T-helper 1 cell (primary cell): ENCODE measurements around the gene LINGO1.

Experiments used
- DNase-seq, 5 donors: peaks; one replicate each; pipeline ENCODE4 v3.0.0-alpha.2; 2012 to 2020

LINGO1 gene

DNA sequence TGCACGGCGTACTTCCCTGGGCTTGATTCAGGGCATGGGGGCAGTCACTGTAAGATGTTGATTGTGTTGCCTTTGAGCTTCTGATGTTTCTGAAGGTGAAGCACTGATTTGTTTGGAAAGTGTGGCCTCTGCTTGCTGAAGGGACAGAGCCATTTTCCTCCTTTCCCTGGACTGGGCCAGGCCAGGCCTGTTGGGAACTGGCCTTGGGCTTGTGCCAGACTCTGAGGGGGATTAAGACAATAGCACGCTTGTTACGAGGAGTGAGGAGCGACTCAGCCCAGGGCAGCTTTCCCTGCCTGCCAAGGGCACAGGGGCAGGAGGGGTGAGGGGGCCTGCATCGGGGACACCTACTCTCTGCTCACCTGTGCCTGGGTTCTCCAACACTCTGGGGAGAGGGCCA lies 42.9 kb downstream of the LINGO1 start:
- DNase-seq = no peak

DNA sequence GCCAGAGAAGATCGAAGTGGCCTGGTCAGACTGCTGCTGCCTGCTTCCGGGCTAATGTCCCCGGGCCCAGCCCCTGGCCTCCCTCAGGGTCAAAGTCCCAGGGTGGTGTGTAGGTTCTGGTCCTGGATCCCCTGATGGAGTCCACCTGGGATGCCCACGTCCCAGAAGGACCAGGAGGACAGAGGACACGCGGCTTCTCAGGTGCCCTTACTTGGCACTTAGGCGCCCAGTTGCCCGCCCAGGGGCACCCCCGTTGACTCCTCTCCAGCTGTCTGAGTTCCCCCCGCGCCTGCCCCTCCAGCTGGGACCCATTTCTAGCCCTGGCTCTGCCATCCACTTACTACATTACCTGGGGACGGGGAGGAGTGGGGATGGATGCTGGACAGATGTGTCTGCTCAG lies 44.6 kb downstream of the LINGO1 start:
- DNase-seq = no peak

DNA sequence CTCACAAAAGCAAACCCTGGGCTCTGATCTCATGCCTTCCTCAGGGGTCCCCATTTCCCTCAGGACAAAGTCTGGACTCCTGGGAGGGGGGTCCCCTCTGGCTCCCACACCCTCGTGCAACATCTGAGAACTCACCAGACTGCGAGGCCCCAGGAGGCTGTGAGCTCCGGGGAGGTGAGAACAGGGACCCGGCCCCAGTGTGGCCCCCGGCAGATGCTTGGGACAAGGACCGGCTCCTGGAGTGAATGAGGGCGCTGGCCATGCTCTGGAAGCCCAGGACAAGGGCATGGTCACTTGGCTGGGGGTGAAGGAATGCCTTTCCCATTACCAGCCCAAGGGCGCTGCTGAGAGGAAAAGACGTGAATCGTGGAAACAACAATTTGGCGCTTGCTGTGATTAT lies 48.0 kb downstream of the LINGO1 start:
- DNase-seq = no peak

DNA sequence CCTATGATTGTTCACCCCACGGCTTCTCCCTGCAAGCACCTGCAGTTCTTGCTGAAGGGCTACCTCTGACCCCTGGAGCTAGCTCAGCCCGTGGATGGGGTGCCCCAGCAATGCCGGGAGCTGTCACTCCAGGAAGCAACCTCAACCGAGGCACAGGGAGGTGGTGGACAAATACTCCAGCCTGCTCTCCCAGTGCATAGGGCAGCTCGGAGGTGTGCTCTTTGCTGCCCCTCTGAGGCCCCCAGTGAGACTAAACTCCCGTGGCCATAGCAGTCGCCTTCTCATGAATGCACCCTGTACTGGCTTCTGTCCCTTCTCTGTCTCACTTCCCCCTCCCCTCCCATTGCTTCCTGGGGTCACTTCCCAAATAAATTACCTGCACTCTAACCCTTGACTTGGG lies 48.5 kb downstream of the LINGO1 start:
- no peak for DNase-seq

DNA sequence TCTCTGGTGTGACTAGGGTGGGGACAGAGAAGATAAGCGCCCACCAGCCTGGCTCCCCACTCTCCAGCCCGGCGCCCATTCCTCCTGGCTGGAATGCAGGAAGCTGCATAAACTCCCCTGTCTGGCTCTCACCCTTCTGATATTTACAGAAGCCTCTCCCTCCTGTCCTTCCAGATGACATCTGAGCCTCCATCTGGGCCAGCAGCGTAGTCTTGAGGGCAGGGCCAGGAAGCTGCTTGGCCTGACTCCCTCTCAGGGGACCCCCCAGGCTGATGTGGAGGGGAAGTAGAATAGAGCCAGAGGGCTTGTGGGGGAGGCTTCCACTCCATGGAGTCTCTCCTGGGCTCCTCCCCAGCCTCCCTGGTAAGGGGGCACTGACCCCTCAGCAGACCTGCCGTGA lies 49.9 kb downstream of the LINGO1 start:
- no peak for DNase-seq

DNA sequence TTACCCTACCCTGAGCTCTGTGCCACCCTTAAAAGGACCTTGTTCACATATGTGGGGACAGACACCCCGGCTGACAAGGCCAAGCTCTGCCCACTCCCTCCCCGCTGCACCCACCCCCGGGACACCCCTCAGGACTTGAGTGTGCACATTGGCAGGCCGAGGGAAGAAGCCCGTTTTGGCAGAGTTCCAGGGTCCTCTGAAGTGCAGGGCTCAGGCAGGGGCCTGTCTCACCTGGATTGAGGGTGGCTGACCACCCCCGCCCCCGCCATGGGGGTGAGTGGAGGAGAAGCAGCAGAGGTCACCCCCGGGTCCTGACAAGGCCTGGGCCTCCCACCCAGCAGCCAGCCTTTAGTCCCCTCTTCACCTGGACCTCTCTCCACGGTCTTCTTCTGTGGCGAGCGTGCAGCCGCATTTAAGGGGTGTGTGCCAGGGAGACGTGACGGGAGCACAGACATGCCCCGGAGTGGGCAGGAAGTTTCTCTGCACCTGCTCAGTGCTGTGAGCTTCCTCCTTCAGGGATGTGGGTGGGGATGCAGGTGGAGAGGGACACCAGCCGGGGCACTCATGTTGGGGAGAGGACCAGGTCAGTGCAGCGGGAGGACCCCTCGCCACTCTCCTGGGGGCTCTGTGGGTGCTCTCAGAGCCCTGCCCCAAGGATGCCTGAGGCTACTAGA lies 50.7 kb downstream of the LINGO1 start:
- no peak for DNase-seq

DNA sequence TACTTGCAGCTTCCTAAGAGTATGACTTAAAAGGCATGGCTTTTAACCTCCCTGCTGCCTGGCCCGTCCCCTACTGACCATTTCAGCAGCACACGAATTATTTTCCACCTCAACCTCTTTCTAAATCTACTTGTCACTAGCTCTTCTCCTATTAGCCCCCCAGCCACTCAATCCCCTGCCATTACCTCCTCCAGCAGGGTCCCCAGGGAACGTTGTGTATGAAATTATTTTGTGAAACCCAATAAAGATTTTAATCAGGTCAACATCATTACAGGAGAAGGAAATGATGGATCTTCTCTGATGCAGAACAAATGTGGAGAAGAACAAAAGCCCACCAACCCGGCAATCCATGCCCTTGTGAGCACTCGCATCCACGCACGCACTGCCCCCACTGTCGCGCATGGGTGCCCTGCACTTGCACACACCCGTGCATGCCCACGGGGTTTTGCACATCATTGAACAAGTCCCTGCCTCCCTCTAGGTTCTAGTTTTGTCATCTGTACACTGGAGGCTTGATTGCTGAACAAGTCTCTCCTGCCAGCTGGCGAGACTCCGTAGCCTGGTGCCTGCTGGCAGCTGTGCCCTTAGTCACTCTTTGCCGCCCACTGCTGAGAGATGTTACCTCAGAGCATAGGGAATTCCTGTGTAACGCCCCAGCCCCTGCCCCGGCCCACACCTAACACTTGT lies 51.6 kb downstream of the LINGO1 start:
- DNase-seq = no peak

DNA sequence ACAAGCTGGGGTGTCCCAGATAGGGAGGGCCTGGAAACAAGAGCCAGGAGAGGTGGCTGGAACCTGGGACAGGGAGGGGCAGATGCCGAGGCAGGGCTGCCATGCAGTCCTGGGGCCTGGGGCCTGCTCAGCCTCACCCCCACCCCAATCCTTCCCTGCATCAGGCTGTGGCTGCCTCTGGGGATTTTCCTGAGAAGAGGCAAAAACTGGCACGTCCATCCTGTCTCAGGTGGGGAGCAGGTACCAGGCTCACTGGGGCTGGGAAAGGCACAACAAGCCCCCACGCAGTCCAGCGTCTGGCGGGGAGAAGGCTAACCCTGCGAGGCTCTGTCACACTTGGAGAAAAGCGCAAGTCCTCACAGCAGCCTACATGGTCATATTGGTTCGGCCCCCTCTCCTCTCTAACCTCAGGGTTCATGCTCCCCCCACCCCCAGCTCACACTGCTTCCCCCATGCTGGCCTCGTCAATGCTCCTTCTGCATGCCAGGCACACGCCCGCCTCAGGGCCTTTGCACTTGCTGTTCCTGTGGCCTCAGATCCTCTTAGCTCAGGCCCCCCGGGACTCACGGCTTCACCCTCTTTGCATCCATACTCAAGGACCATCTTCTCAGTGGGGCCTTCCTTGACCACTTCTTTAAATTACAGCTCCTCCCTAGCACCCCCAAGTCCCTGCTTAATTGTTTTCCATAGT lies 53.1 kb downstream of the LINGO1 start:
- no peak for DNase-seq

DNA sequence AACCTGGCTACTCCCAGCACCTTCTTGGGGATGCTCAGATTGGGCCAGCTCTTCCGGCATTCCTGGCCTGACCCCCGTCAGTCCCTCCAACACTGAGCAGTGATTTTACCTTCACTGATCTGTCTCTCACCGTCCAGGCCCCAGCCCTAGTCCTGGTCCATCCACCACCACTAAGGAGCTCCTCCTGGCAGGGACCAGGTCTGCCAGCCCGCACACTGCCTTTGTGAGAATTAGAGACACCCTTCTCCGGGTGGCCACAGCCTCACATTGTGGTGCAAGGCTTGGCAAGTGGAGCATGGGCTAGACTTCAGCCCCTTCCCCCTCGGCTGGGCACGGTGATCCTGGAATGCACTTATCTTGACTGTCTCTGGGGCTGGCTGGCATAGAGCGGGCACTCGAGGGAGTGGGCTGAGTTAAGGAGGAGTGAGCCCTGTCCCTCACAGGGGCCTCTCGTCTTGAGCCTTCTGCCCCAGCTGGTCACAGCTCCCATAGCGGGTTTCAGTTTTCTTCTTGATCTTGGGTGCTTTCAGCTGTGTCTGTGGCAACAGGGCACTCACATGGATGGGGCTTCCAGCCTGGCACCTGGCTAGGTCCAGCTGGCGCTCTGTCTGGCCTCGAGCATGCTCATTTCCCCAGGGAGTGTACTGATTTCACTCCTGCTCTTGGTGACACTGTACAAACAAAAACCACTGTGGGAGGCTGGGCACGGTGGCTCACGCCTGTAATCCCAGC lies 53.9 kb downstream of the LINGO1 start:
- DNase-seq = no peak

DNA sequence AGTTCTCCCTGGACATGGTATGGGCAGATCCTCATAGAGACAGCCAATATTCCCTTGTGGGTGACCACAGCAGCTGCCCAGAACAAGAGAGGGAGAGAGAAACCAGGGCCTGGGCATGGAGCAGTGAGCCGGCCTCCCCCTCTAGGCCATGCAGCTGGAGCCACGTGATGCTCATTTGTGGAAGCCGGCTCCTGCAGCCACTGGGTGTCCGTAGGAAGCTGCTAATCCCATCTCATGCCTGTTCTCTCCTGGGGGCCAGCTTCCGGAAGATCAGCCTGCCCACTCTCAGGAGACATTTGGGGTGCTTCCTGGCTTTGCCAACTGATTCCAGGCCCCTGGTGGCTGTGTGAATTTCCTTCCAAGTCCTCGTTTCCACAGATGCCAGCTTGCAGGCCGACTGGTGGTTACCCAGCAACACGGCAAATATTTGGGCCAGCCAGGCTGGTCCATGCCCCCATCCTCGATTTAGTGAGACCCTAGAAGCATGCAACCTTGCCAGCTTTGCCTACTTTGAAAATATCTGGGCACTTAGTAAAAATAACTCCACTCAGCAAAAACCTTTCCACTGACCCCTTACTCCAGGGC lies 55.3 kb downstream of the LINGO1 start:
- DNase-seq = no peak

DNA sequence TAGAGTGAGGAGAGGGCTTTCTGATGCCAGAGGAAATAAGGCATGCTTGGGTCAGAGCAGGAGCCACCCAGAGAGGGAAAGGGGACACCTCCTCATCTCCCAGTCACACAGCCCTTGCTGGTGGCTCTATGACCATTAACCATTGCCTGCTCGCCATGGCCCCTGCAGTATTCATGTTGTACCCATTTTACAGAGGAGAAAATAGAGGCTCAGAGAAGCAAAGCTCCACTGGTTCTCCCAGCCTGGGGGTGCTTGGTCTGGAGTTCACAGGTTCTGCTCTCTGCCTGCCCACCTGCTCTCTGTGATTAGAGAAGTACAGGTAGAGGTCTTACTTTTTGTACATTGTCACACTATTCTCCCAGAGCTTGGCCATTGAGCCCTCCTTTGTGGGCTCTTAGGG lies 56.2 kb downstream of the LINGO1 start:
- no peak for DNase-seq

DNA sequence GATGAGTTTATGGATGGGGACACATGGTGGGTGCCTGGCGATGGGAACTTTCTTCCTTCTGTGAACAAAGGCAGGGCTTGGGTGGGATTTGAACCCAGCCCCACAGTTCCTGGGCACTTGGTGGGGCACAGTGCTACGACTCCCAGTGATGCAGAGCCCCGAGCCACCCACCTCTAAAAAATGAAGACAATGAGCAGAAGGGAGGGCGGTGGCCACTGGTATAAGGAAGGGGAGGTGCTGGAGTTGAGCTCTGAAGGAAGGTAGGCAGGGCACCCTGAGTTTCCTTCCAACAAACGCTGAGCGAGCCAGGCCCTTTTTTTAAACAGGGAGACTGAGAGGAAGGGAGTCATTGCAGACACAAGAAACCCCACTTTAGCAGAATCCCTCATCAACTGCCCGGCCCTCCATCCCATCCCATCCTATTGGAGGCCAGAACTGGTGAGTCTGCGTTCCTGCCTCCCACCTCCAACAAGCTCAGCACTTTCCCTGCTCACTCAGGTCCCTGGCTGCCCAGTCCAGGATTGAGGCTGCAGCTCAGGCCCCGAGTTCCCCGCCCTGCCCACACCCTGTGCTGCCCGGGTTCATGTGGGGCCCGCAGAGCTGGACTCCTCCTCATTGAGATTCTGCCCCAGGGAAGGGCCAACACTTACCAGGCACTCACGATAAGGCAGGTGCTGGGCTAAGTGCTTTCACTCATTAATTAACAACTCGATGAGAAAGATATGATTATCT lies 57.3 kb downstream of the LINGO1 start:
- no peak for DNase-seq

DNA sequence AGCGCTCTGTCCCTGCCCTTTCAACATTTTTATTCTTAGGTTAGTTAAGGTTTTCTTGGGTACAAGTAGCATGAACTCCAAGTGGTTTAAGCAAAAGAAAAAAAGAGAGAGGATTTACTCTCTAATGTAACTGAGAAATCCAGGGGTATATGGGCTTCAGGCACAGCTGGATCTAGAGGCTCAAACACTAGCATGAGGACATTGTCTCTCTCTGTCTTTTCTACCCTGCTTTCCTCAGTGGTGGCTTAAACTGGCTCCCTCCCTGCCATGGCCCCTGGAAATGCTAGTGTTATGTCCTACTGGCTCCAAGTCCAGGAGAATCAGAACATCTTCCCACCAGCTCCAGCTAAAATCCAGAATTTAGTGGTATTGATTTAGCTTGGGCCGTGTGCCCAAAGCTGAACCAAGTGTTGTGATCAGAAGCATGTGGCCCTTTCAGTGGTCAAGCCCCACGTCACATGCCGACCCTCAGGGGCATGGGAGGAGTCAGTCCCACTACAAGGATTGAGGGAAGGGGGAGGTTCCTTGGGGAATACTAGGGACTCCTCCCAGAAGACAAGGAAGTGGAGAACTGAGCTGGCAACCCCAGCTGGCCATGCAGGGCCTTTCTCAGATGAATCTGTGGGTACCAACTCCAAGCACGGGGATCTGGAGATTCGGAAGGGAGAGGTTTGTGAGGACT lies 58.0 kb downstream of the LINGO1 start:
- no peak for DNase-seq

DNA sequence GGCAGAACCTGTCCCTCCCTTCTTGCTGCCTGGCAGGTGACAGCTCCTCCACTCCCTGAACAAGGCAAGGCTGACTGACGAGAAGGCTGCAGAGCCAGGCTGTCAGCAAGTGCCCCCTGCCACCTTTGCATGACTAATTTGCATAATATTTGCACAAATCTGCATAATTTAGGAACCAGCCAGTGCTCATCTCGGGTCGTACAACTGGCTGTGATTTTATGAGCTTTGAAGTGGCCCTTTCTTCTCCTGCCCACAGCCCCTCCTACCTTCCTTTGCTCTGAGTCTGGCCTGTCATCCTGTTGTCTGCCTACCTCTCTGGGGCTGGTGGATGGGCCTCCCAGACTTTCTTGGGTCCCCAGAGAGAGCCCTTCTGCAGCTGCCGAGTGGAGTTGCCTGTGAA lies 58.9 kb downstream of the LINGO1 start:
- DNase-seq = no peak

DNA sequence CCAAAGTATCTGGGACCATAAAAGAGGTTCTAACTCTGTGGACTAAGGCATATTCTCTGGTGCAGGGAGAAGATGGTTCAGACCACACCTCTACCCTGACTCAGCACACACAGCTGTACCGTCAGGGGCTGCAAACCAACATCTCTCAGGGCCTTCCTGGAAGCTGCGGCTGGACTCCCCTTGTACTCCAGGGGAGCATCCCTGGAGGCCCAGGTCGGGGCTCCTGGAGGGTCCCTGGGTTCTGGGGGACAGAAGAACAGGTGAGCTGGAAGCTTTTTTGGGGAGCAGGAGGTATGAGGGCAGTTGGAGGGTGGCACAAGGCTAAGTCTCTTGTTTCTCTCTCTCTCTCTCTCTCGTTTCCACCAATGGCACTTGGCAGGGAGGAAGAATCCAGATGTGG lies 60.5 kb downstream of the LINGO1 start:
- DNase-seq = no peak

DNA sequence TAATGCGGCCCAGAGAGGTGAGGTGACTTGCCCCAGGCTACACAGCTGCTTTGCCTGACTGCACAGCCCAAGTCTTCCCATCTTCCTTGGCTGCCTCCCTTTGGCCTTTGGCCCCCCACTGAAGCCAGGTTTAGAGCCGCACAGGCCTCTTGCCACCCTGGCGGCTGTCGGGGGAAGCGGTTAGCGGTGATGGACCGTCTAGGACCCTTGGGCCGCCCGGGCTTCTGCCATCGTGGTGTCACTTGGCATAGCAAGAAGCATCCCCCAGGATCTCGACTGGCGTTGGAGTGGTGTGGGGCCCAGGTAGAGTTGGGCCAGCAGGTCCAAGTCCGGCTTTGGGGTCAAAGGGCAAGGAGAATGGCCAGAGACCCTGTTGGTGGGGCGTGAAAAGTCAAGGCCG lies 61.0 kb downstream of the LINGO1 start:
- no peak for DNase-seq

DNA sequence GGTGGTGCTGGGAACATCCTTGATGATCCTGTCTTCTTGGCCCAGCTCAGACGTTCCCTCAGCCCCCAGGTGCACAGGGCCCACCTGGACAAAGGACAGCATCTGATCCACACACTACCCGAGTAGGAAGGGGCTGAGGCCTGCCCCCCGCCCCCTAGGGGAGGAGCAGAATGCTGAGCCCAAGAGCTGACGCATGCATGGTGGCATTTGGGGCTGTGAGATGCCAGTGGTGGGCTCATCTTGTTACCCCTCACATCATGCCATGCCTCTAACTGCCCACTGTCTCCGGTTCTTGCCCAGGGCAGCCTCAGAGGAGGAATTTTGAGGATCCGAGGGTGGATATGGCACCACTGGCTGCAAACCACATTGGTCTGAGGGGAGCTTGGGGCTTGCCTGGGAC lies 61.5 kb downstream of the LINGO1 start:
- no peak for DNase-seq

DNA sequence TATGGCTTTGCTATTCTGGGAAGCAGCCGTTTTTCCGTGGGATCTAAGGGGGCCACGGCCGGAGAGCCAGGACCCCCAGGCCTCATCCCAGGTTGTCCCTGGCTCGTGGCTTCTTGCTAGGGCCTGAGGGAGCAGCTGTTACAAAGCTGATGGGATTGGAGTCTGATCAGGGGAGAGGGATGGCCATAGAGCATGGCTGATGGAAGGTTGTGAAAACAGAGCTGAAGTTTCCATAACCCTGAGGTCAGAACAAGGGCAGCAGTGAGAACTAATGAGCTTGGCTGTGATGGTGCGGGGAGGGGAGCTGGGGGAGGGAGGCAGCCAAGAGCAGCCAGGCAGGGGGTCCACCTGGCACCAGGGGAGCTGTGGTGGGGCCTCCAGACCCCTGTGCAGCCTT lies 63.0 kb downstream of the LINGO1 start:
- DNase-seq = no peak

DNA sequence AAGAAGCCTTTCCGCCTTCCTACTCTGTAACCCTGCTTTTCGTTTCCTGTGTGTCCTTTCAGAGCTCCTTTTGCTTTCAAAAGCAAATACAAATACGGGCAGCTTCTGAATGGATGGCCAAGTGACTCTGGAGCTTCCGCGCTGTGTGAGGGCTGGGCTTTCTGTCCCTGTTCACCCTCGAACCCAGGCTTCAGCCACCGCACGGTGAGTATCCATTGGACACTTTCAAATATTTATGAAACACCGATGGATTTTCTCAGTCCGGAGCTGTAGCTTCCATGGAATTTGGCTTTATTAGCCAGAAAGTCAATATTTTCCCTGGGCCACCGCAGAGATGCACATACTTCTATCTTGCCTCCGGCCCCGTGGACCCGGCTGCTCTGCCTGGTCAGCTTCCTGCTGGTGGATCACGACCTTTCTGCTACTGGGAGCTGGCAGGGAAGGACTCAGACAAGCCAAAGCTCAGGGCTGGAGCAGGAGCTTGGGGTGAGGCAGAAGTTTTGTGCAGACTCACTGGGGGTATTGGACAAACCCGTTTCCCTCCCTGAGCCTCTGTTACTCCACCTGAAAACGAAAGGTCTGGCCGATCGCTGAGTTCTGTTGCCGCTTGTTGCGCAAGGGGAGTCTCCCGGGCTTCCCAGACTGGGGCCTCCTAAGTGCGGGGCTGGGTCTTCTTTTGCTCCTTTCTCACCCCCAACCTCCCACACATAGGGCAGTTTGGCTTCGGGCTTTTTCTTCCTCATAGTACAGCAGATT lies 63.6 kb downstream of the LINGO1 start:
- DNase-seq = no peak

DNA sequence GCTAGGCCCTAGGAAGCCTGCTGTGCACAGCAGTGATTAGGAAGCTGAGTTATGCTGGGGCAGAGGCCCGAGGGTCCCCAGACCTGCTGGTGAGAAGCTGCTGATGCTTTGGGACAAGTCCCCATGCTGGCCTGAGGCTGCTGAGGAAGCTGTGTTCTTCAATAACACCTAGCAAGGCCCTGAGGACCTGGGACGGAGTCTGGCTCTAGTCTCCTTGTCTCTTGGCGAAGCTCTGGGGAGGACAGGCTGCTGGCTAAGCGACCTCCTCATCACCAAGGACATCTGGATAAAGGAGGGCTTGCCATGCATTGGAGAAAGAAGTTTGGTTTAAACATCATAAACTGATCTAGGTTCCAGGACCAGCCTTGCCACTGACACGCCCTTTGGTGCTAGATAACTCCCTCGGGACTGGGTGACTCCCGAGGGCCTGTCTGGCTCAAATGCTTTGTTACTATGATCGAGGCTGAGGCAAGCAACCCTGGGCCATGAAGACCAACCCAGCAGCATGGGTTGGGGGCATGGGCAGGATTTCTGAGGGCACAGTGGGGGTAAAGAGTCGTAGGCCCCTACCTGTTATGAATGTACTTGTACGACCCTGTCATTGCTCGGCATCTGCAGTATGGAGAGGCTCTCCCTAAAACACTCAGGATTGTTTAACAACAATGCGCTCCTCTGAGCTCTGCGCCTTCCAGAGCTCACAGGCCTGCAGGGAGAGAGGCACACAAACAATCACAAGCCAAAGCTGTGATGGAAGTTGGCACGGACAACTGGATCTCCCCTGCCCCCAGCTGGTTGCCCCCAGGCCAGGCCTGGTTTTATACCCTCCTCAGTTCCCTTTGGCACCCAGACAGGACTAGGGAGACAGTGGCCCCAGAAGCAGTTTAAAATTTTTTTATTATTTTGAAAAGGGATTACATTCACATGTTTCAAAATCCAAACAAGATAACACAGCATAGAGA lies 64.4 kb downstream of the LINGO1 start:
- DNase-seq = no peak
